H1 (cell line): Measurements from ENCODE around the gene PRKAR1B. TPM values are rescaled to one million over a fixed set of nuclear protein-coding genes. Genes with fewer than 3 reads are reported as not detected.

Experiments used
- CTCF ChIA-PET: fragments of 300-600 bp; sonication (Branson Sonifier 250); formaldehyde crosslinking; loops from one replicate; lab custom pipeline; 2021; ENCODE audit not compliant: partially characterized antibody; lab: Charles Lee
- POLR2A ChIA-PET: fragments of 300-600 bp; sonication (Branson Sonifier 250); formaldehyde crosslinking; loops from one replicate; lab custom pipeline; 2021; ENCODE audit warnings: inconsistent platforms; ENCODE audit not compliant: partially characterized antibody; lab: Charles Lee
- DNase-seq, 2 experiments: peaks; one replicate each; pipeline versions ENCODE4 v3.0.0 to v3.0.0-alpha.2; 2010 to 2022; ENCODE audit warnings: low spot score in 2 of 2, low read depth in 1 of 2, mixed read lengths in 1 of 2
- FAIRE-seq: peaks from 2 replicates; lab custom pipeline; 2011; peaks lifted over from hg19 to GRCh38; lab: Jason Lieb, UNC
- H2AFZ ChIP-seq: 2 replicates; pipeline ENCODE4 v1.8.1; 2012; ENCODE audit warnings: low read length, inconsistent platforms
- H2AK5ac ChIP-seq: 2 replicates; pipeline ENCODE4 v1.6.1; 2013; ENCODE audit warnings: low read depth, low read length
- H2BK120ac ChIP-seq: replicated peaks from 2 replicates; pipeline ENCODE3; 2013; ENCODE audit warnings: low read depth, low read length, inconsistent platforms
- H2BK12ac ChIP-seq: 2 replicates; pipeline ENCODE4 v1.6.1; 2013; ENCODE audit warnings: low read depth, low read length
- H2BK15ac ChIP-seq: 2 replicates; pipeline ENCODE4 v1.6.1; 2013; ENCODE audit warnings: low read length
- H2BK20ac ChIP-seq: 2 replicates; pipeline ENCODE4 v1.6.1; 2013; ENCODE audit warnings: low read length
- H2BK5ac ChIP-seq: 2 replicates; pipeline ENCODE4 v1.6.1; 2013; ENCODE audit warnings: low read depth, low read length
- H3K14ac ChIP-seq: 2 replicates; pipeline ENCODE4 v1.6.1; 2013; ENCODE audit warnings: inconsistent platforms; ENCODE audit not compliant: insufficient read length
- H3K18ac ChIP-seq: 2 replicates; pipeline ENCODE4 v1.6.1; 2013; ENCODE audit warnings: low read length; ENCODE audit errors: extremely low read depth
- H3K23ac ChIP-seq: 2 replicates; pipeline ENCODE4 v1.6.1; 2013; ENCODE audit warnings: inconsistent platforms; ENCODE audit not compliant: insufficient read length
- H3K23me2 ChIP-seq: 2 replicates; pipeline ENCODE4 v1.6.1; 2013; ENCODE audit warnings: low read depth, low read length
- H3K27ac ChIP-seq: 2 replicates; pipeline ENCODE4 v1.6.1; 2011; ENCODE audit warnings: low read depth, low read length, inconsistent platforms
- H3K27me3 ChIP-seq, 4 experiments: replicated peaks in 1 of 4; 1 replicate in 1 of 4; 2 replicates in 3 of 4; pipeline versions ENCODE4 v1.6.1 to v1.8.1; 2011 to 2013; ENCODE audit warnings: low read length in 3 of 4, mild to moderate bottlenecking in 3 of 4, inconsistent platforms in 2 of 4, mixed read lengths in 2 of 4, moderate library complexity in 1 of 4; ENCODE audit not compliant: control insufficient read depth in 3 of 4, insufficient read depth in 3 of 4; ENCODE audit errors: extremely low read depth in 1 of 4
- H3K36me3 ChIP-seq, 4 experiments: 2 replicates each; pipeline versions ENCODE4 v1.6.1 to v1.8.1; 2011 to 2013; ENCODE audit warnings: mild to moderate bottlenecking in 4 of 4, low read length in 3 of 4, moderate library complexity in 2 of 4, control low read depth in 1 of 4, inconsistent platforms in 1 of 4; ENCODE audit not compliant: insufficient read depth in 4 of 4, control insufficient read depth in 2 of 4
- H3K4ac ChIP-seq: replicated peaks from 2 replicates; pipeline ENCODE3; 2013; ENCODE audit warnings: low read length, low read depth, mixed read lengths, inconsistent platforms; ENCODE audit not compliant: insufficient read length
- H3K4me1 ChIP-seq, 4 experiments: replicated peaks in 1 of 4; 1 replicate in 1 of 4; 2 replicates in 3 of 4; pipeline versions ENCODE4 v1.6.1 to v1.8.1; 2011 to 2013; ENCODE audit warnings: low read length in 3 of 4, inconsistent platforms in 2 of 4, mixed read lengths in 1 of 4; ENCODE audit not compliant: insufficient read depth in 4 of 4, control insufficient read depth in 3 of 4
- H3K4me2 ChIP-seq, 2 experiments: 2 replicates each; pipeline versions ENCODE4 v1.6.1 to v1.8.1; 2011 to 2013; ENCODE audit warnings: low read depth in 2 of 2, low read length in 2 of 2, control low read depth in 1 of 2, inconsistent platforms in 1 of 2, mild to moderate bottlenecking in 1 of 2; ENCODE audit not compliant: insufficient read depth in 1 of 2
- H3K4me3 ChIP-seq, 4 experiments: fragments of 200-600, 300-600 bp in 1 of 4; sonication (generic), shearing (Covaris generic), sonication (Bioruptor Twin) in 1 of 4; 2 replicates each; pipeline versions ENCODE4 v1.5.1 to v1.8.1; 2011 to 2016; ENCODE audit warnings: low read length in 4 of 4, low read depth in 3 of 4, control low read depth in 2 of 4, inconsistent platforms in 2 of 4, mild to moderate bottlenecking in 2 of 4, mixed read lengths in 1 of 4, moderate library complexity in 1 of 4; ENCODE audit not compliant: insufficient read depth in 2 of 4; ENCODE audit errors: extremely low read depth in 1 of 4
- H3K56ac ChIP-seq: replicated peaks from 2 replicates; pipeline ENCODE3; 2013; ENCODE audit warnings: low read depth, mild to moderate bottlenecking, mixed read lengths, low read length, inconsistent platforms; ENCODE audit not compliant: insufficient read length
- H3K79me1 ChIP-seq: 2 replicates; pipeline ENCODE4 v1.6.1; 2013; ENCODE audit warnings: low read depth, low read length, control low read depth
- H3K79me2 ChIP-seq, 2 experiments: 2 replicates each; pipeline versions ENCODE4 v1.6.1 to v1.8.1; 2012 to 2013; ENCODE audit warnings: low read length in 2 of 2, mild to moderate bottlenecking in 2 of 2, inconsistent platforms in 1 of 2; ENCODE audit not compliant: insufficient read depth in 2 of 2, control insufficient read depth in 1 of 2
- H3K9ac ChIP-seq, 4 experiments: replicated peaks in 1 of 4; 1 replicate in 1 of 4; 2 replicates in 3 of 4; pipeline versions ENCODE4 v1.6.1 to v1.8.1; 2011 to 2013; ENCODE audit warnings: low read depth in 3 of 4, low read length in 3 of 4, control low read depth in 2 of 4, mild to moderate bottlenecking in 2 of 4, moderate library complexity in 2 of 4, inconsistent platforms in 1 of 4; ENCODE audit errors: extremely low read depth in 1 of 4
- H3K9me3 ChIP-seq, 2 experiments: 2 replicates each; pipeline versions ENCODE4 v1.6.1 to v1.8.1; 2012 to 2013; ENCODE audit warnings: mild to moderate bottlenecking in 2 of 2, moderate library complexity in 2 of 2, control low read depth in 1 of 2, inconsistent platforms in 1 of 2, low read depth in 1 of 2, low read length in 1 of 2, mixed read lengths in 1 of 2; ENCODE audit not compliant: insufficient read depth in 2 of 2
- H4K20me1 ChIP-seq, 2 experiments: replicated peaks in 1 of 2; 2 replicates each; pipeline versions ENCODE3 to v1.8.1; 2011 to 2013; ENCODE audit warnings: inconsistent platforms in 2 of 2, low read length in 2 of 2, mild to moderate bottlenecking in 1 of 2; ENCODE audit not compliant: insufficient read depth in 2 of 2, control insufficient read depth in 1 of 2
- H4K5ac ChIP-seq: 2 replicates; pipeline ENCODE4 v1.6.1; 2013; ENCODE audit warnings: low read length, low read depth, mixed read lengths, inconsistent platforms; ENCODE audit not compliant: insufficient read length
- H4K8ac ChIP-seq: 2 replicates; pipeline ENCODE4 v1.8.0; 2013; ENCODE audit warnings: mild to moderate bottlenecking, moderate library complexity, low read length, inconsistent platforms; ENCODE audit not compliant: insufficient read depth; ENCODE audit errors: extremely low read depth
- H4K91ac ChIP-seq: replicated peaks from 2 replicates; pipeline ENCODE3; 2013; ENCODE audit warnings: low read length, mixed read lengths, inconsistent platforms; ENCODE audit not compliant: insufficient read length
- CTBP2 ChIP-seq: IDR thresholded peaks from 2 replicates; pipeline ENCODE4 v1.7.0; 2011; ENCODE audit warnings: borderline replicate concordance, mild to moderate bottlenecking, moderate library complexity, mixed read lengths, low read length; ENCODE audit not compliant: insufficient read depth, insufficient read length
- JUND ChIP-seq: IDR thresholded peaks from 2 replicates; pipeline ENCODE4 v1.6.1; 2011; ENCODE audit warnings: mild to moderate bottlenecking, improper control_type of control experiment, low read length
- NRF1 ChIP-seq: IDR thresholded peaks from 2 replicates; pipeline ENCODE4 v1.6.1; 2011; ENCODE audit warnings: mild to moderate bottlenecking, low read depth, low read length, improper control_type of control experiment
- RNF2 ChIP-seq: fragments of 200-900, 300-1000 bp; sonication (generic); IDR thresholded peaks from 2 replicates; pipeline ENCODE4 v1.7.1; 2016; ENCODE audit warnings: borderline replicate concordance, low read depth, mild to moderate bottlenecking, antibody characterized with exemption, low read length; ENCODE audit not compliant: poor library complexity, severe bottlenecking; ENCODE audit errors: missing control alignments
- SUZ12 ChIP-seq: fragments of 200-600 bp; sonication (generic); IDR thresholded peaks from 2 replicates; pipeline ENCODE4 v1.6.1; 2012; ENCODE audit warnings: mild to moderate bottlenecking, inconsistent platforms, low read length, moderate library complexity, mixed read lengths
- WGBS, 2 experiments: shearing (Covaris generic) in 1 of 2; methylation state at CpG; one replicate each; pipeline versions ENCODE4 v1.1.6 to v1.1.7; 2013 to 2015; ENCODE audit warnings: low lambda C conversion rate in 2 of 2, mixed read lengths in 2 of 2, inconsistent platforms in 1 of 2, low coverage in 1 of 2, missing lambda C conversion rate in 1 of 2; ENCODE audit not compliant: insufficient replicate concordance in 2 of 2, insufficient coverage in 1 of 2, insufficient read length in 1 of 2; ENCODE audit errors: extremely low coverage in 1 of 2, missing lambda C conversion rate in 1 of 2; 5-methylcytosine and 5-hydroxymethylcytosine counted together
- polyA plus RNA-seq, 7 experiments: library from polyadenylated mRNA; depleted of rRNA in 3 of 7; stranded (reverse) in 5 of 7; unstranded in 2 of 7; fragments of >200 nt in 5 of 7; fragments of 200-250 nt in 2 of 7; gene quantifications; 1 replicate in 5 of 7; 2 replicates in 1 of 7; 4 replicates in 1 of 7; pipeline versions ENCODE4 v1.2.1 to v1.2.3, GENCODE V29; 2011 to 2013; ENCODE audit warnings: missing spikeins in 2 of 7, mixed read lengths in 2 of 7
- total RNA-seq: library from RNA; stranded (reverse); fragmentation: NEBNext Ultra II Directional; extraction: Animal tissue kit (Norgen Biotek cat#: 25700); gene quantifications from 2 replicates; pipeline ENCODE4 v1.2.1, GENCODE V29; 2021

The PRKAR1B gene
- total and polyA plus RNA-seq, 2 of the 8 experiments (the other 6 are each of a cell fraction or from before 2014, with no cell fraction given), result 12.3 to 55.7 TPM

- peaks cover 1 to 11% of the 10 kb centered on the region in 2 experiments for H4K20me1 ChIP-seq
- H3K4ac ChIP-seq, result no peak overlapping the region
- no peak overlapping the region for H3K27ac ChIP-seq
- no peak overlapping the region for H3K4me3 ChIP-seq
- H2BK12ac ChIP-seq, result no peak overlapping the region
- no peak overlapping the region for H3K9ac ChIP-seq
- FAIRE-seq (no peak), DNase-seq (no peak)
- no peak overlapping the region for H2AK5ac ChIP-seq
- no peak overlapping the region for H4K5ac ChIP-seq
- no peak overlapping the region for H3K18ac ChIP-seq
- no peak overlapping the region for H2AFZ ChIP-seq
- H4K91ac ChIP-seq, result no peak overlapping the region
- H3K4me2 ChIP-seq, result no peak overlapping the region
- H2BK15ac ChIP-seq, result no peak overlapping the region
- no peak overlapping the region for H2BK120ac ChIP-seq
- peaks cover 14 to 30% (median 22%) of the 10 kb centered on the region in 4 experiments; a peak in 7 of 8 replicates for H3K36me3 ChIP-seq
- no peak overlapping the region for H2BK5ac ChIP-seq
- ChIA-PET POLR2A (no interaction called here), CTCF (interaction anchor here (0.6 kb wide), 1 partner anchor 46 kb away, joined by 3 read pairs; no protein-coding TSS in a partner anchor)
- H3K9me3 ChIP-seq, result no peaks in the 10 kb centered on the region
- H3K4me1 ChIP-seq, result no peaks in the 10 kb centered on the region
- no peak overlapping the region; the same call in 1 of the 2 replicates for H4K8ac ChIP-seq
- H3K23ac ChIP-seq, result no peak overlapping the region
- 93% methylated on average over 28 of the region's 30 CpGs; no CpG with 5 or more reads in 1 of the 2 experiments for WGBS, 2 experiments
- H3K23me2 ChIP-seq, result no peaks in the 10 kb centered on the region
- H3K56ac ChIP-seq, result no peak overlapping the region
- no peaks in the 10 kb centered on the region for H3K27me3 ChIP-seq
- no peak overlapping the region for H3K14ac ChIP-seq
- no peaks in the 10 kb centered on the region for H3K79me1 ChIP-seq
- no peak overlapping the region for H2BK20ac ChIP-seq
- H3K79me2 ChIP-seq, result no peaks in the 10 kb centered on the region
- TF ChIP-seq JUND, result no peak
- no peak for TF ChIP-seq CTBP2
- TF ChIP-seq RNF2, result no peak
- no peak for TF ChIP-seq NRF1
- no peak for TF ChIP-seq SUZ12
Measured at GRCh38 chr7:756231-756927, 29.3 kb upstream of the PRKAR1B start.
